ENCODE results near the gene TTC28.

- TF ChIP-seq CTCF (conservative IDR thresholded peaks at IDR 0.05; ENCODE audit: low read length) (no peak), EZH2phosphoT487 (IDR thresholded peaks at IDR 0.05; ENCODE audit: borderline replicate concordance) (no peak)
Measured at GRCh38 chr22:28514321-28514821, 165.3 kb downstream of the TTC28 start.

Measured in Loucy (cell line).